MM.1S (cell line): ENCODE measurements around the gene FOXN3.

Experiments
- CTCF ChIP-seq: fragments of 300-600 bp; sonication (generic); IDR thresholded peaks from 2 replicates; pipeline ENCODE4 v1.5.1; 2016; ENCODE audit warnings: antibody characterized with exemption, low read length, mixed read lengths
- EZH2 ChIP-seq: fragments of 300-600 bp; sonication (generic); optimal IDR thresholded peaks from 2 replicates; pipeline ENCODE3; 2017; ENCODE audit warnings: low read depth, mild to moderate bottlenecking, antibody characterized with exemption, low read length, mixed read lengths

DNA sequence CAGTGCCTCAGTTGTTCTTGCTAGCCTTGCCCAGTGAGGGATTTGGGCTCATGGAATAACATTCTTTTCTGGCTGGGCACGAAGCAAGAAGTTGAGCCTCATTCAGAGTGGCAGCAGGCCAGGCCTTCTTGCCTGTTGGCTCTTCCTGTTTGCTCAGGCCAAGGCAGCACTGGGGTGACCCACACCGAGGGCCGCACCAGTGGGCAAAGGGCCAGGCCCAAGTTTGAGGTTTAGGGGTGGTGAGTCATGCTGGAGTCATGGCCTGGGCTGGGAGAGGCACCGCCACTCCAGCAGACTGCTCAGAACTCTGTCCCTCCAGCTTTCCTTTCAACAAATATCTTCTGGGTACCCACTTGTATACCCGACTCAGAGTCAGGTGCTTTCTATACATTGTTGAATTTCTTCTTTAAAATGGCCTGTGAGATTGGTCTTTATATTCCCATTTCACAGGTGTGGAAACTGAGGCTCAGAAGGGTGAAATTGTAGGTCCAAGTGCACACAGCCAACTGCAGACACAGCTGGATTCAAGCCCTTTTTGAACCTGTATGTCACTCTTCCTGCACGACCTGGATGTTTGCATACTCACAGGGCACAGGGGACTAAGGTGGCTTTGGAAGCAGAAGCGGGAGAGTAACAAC lies 279.4 kb downstream of the FOXN3 start:
- TF ChIP-seq CTCF: no peak
- no peak for TF ChIP-seq EZH2
